GM21515 (cell line): ENCODE results near the gene KCNJ16.

Experiments used
- ATAC-seq: cut with Tn5 transposase; IDR thresholded peaks from one replicate; pipeline ENCODE4 v1.9.1; 2021; ENCODE audit not compliant: unreplicated experiment

Gene KCNJ16

DNA sequence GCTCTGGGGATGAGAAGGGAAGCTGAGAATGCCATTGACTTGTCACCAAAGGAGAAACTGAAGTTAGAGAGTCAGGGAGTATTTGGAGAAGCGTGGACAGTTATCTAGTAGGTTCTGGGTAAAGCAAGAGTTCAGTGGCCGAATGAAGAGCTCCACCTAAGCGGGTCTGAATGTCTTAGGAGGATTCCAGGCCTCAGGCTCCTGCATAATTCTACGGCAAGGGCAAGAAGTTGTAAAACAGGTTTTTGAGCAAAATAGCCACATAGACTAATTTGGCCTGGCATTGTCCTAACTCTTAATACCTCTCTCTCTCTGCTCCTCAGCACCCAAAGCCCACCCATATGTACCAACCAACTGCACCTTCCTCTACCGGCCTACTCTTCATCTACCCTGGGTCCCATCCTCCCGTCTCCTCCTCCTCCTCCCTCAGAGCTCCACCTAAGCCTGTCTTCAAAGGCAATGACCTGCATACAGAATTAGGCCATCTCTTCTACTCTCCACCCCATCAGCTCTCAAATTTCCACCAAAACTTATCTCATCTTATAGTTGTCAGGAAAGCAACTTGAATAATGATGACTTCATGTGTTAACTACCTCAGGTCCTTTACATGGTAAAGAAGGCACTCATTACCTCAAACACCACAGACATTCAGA, 52.3 kb downstream of the KCNJ16 start:
- no peak for ATAC-seq

GRCh38 chr17:70128727-70129238, 53.8 kb downstream of the KCNJ16 start:
- no peak for ATAC-seq

- ATAC-seq: no peak
Measured at GRCh38 chr17:70130289-70130688, 55.3 kb downstream of the KCNJ16 start.

GRCh38 chr17:70132505-70132904, 57.5 kb downstream of the KCNJ16 start:
- ATAC-seq: no peak

DNA sequence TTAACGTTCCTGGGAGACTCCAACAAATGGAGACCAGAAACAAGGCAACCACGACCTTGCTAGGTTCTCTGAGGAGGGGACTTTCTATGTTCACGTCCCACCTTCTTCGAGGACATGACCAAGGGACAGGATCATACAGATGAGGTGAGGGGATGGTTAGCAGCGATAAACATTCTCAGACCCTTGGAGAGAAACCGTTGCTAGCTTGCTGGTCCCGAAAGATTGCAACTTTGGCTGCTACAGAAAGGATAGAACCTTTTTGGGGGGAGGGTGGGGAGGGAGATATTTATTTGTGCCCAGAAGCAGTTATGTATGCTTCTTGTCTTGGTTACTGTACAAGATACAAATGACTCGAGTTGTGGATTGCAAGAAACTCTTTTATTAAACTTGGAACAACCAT, 59.0 kb downstream of the KCNJ16 start:
- ATAC-seq: no peak

- no peak for ATAC-seq
Measured at GRCh38 chr17:70134777-70135176, 59.8 kb downstream of the KCNJ16 start.

- ATAC-seq: no peak
Measured at GRCh38 chr17:70136131-70136530, 61.1 kb downstream of the KCNJ16 start.

- peak; percentile 99 for ATAC-seq
Measured at GRCh38 chr17:70137451-70138230, 62.6 kb downstream of the KCNJ16 start.

DNA sequence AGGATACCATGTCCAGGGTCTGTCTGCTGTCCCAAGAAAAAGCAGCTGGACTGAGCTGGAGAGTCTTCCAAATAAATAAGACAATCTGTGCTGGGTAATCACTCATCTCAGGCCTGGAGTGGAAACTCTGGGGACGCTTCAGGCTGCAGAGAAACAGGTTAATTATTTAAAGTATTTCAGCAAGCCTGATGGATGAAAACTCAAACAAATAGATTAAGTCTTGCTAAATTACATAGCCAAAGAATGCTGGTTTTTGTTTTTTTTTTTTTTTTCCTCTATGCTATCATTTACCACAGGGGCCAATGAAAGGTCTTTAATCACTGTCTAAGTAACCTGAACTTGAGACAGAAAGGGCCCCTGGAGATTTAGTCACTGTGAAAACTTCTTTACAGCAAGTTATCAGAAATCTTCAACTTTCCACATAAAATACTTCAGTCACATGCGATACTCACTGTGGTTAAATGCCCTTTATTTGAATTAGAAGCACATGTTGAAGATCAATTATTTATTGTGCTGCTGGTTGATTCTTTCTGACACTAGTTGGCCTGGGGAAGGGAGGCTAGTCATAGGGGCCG, 63.4 kb downstream of the KCNJ16 start:
- no peak for ATAC-seq

DNA sequence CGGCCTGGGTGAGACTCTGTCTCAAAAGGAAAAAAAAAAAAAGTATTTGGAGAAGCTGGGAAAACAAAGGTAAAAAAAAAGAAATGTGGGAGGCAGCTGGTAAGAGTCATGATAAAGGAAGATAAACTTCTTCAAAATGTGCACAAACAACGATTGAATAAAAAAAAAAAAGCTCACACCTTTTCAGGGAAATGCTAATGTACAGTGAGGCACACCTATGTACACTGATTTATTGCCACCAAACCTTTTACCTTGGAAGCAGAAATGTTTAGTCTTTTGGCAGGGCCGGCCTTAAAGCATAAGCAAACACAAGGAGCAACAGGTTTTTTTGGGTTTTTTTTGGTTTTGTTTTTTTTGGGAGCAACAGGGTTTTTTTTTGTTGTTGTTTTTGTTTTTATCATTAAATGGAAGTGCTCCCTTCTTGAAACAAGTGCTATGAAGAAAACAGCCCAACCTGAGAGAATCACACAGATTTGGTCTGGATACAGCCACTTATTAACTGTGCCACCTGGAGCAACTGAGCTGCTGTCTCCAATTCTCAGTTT, 64.5 kb downstream of the KCNJ16 start:
- no peak for ATAC-seq

DNA sequence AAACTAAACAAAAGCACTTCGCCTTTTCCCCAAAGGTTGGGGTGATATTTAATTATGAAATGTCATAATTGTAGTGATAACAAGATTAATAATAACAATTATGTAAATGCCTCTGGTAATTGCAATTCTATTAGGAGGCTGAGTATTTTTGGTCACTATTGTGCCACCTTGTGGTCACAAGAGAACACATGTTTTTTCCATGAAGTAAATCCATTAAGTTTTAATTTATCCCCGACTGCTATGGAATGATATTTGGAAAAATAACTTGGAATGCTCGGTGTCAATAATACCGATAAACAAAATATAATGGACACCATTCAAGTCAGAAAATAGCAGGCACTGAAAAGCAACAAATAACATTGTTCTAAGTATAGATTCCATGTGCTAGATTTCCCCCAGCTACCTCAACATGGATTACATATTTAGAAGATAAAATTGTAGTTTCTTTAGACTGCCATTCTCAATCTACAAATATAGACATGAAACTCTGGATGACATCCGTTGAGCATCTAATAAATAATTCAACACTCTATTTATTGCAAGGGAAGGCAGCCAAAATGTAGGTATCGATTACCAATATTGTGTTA, 69.3 kb downstream of the KCNJ16 start:
- ATAC-seq: no peak

- no peak for ATAC-seq
Measured at GRCh38 chr17:70153210-70153609, 78.2 kb downstream of the KCNJ16 start.

DNA sequence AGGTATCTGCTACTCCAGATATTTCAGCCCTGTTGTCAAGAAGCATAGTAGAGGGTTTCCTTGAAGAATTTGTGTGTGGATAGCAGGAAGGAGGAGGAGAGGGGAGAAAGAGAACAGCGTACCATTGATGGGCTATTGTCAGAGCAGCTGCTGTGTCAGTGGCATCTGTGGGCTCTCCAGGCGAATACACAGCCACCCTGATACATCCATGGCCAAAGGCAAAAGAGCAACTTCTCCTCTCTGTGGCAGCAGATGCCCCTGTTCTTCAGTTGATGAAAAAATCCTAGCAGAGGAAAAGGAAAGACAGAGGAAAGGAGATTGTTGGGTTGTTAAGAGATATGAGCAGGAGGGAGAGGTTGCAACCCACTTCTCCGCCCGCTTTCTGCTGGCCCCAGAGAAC, 82.1 kb downstream of the KCNJ16 start:
- no peak for ATAC-seq

DNA sequence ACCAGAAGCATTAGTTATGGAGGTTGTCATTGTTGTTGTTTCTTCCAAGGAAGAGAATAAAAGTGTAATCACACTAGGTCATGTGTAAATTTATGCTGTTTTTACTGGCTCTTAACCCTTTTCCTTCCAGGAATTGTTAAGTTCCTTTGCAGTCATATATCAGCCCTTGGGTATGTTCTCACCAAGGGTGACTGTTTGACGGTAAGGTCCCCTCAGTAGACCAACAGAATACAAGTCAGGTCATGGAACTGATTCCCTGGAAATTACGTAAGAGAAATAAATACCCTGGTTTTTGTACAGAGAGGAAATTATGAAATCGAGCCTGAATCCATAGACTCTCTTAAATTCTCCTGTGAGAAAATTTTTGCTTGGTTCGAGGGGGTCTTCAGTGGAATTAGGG, 83.2 kb downstream of the KCNJ16 start:
- ATAC-seq: no peak

GRCh38 chr17:70158591-70158990, 83.6 kb downstream of the KCNJ16 start:
- ATAC-seq: no peak

DNA sequence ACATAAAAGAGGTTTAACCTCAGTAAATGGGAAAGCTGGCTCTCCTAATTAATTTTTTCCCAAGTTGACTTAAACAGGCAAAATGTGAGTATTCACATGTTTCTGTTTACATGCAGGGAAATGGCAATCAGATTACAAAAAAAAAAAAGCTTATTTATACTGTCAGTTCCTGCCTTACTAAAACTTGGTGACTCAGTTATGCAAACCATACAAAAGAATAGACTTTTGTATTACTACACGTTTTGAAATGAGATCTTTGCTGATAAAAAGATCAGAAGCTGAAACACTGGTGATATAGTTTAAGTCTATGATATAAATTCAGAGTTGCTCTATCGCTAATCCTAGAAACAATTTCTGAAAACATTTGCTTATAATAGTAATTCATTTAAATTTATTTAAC, 85.0 kb downstream of the KCNJ16 start:
- ATAC-seq: no peak

DNA sequence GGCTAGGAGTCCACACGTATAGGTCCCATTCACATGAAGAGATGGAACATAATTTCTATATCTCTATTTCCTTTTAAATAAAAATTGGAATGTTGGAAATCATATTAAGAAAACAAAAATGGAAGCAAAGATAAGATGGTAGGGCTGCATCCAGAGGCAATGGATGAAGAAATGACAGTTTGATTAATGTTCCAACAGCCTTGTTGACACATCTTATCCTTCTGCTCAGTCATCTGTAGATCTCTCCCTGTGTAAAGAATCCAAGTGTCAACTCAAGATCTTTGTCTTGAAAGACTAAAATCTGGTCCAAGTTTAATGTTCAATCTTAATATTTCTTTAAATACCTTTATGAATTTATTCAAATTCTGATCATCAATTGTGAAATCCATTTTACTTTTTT, 86.5 kb downstream of the KCNJ16 start:
- no peak for ATAC-seq

- no peak for ATAC-seq
Measured at GRCh38 chr17:70165383-70165782, 90.4 kb downstream of the KCNJ16 start.

GRCh38 chr17:70166615-70167014, 91.6 kb downstream of the KCNJ16 start:
- no peak for ATAC-seq

DNA sequence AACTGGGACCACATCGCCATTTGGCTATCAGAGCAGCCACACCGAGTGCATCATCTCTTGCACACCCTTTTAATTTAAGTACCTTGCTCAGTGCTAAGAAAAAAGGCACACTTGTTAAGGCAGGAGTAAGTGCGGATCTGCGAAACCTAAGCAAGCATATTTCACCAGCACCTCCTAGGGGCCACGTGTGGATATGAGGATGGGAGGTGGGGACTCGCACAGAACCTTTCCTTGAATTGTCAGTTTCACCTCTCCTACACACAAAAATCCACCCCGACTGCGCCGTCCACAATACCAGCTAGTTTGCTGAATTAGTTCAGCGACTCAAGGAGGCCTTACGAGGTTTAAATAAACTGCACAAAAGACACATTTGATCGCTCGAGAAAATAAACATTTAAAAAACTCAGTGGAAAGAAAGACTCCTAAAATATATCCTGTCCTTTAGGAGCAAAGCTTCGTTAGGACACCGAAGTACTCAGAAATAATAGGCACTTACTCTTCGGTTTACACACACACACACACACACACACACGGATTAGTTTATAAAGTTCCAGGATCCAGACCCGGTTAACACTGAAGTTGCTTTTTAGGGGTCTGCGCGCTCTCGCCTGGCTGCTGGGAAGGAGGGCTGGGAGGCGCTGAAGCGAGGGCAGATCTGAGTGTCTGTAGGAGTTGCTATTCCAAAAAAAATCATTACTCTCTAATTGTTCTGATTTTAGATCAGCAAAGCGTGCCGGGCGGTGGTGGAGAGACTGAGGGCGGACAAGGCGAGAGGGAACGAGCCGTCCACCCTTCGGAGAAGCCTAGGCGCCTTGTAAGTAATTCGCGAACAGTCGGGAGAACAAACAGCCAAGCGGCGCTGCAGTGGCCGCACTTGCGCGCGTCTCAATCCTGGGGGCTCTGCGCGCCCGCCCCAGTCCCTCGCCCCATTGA, 93.3 kb downstream of the KCNJ16 start:
- peak; percentile 20 for ATAC-seq
